Measurements from ENCODE around the gene PTPRC. TPM values are rescaled to one million over a fixed set of nuclear protein-coding genes. Genes with fewer than 3 reads are reported as not detected.
"Not testable (repeated sequence)": the region's sequence is repeated elsewhere in the genome, so short reads cannot be mapped to it uniquely, and the experiment has no call there.

Gene PTPRC
- total RNA-seq: 100 to 1,000 TPM; 689 to 714 TPM

- DNase-seq: no peak
- Mint-ChIP-seq H3K9me3 (no peaks in the 10 kb centered on the region), H3K4me1 (ENCODE audit: low read depth) (peaks cover 54% of the 10 kb centered on the region), H3K4me3 (peak within 1 kb of the TSS; percentile 92), H3K36me3 (ENCODE audit: low read depth) (peaks cover 55% of the 10 kb centered on the region), H3K27me3 (ENCODE audit: low read depth) (no peaks in the 10 kb centered on the region), H3K27ac (peak within 1 kb of the TSS; percentile 100)
- CTCF ChIA-PET: interaction anchor here (0.7 to 1.0 kb wide), 2 partner anchors 35 to 47 kb away, joined by 3 read pairs; no protein-coding TSS in a partner anchor
- intact Hi-C loops (cut with micrococcal nuclease): no loop called here
Observed at GRCh38 chr1:198638894-198639635, at the start of gene PTPRC. Gene PTPRC, plus strand, starts transcription at chr1:198639040. Its CDS starts 229 bp downstream, at chr1:198639269.

- Mint-ChIP-seq H3K27ac (no peak overlapping the region), H3K27me3 (ENCODE audit: low read depth) (no peaks in the 10 kb centered on the region), H3K9me3 (peaks cover 26% of the 10 kb centered on the region), H3K4me1 (ENCODE audit: low read depth) (peaks cover 23% of the 10 kb centered on the region), H3K36me3 (ENCODE audit: low read depth) (peaks cover 16% of the 10 kb centered on the region), H3K4me3 (no peak overlapping the region)
- intact Hi-C loops (cut with micrococcal nuclease): no loop called here
- DNase-seq: no peak
- CTCF ChIA-PET: no interaction called here
Observed at GRCh38 chr1:198590454-198590853, 48.4 kb upstream of the PTPRC start.

GRCh38 chr1:198595765-198596164 lies 43.1 kb upstream of the PTPRC start:
- Mint-ChIP-seq H3K27ac (no peak overlapping the region), H3K4me3 (no peak overlapping the region), H3K36me3 (ENCODE audit: low read depth) (peaks cover 9% of the 10 kb centered on the region), H3K27me3 (ENCODE audit: low read depth) (no peaks in the 10 kb centered on the region), H3K9me3 (peaks cover 6% of the 10 kb centered on the region), H3K4me1 (ENCODE audit: low read depth) (peaks cover 61% of the 10 kb centered on the region)
- intact Hi-C loops (cut with micrococcal nuclease): no loop called here
- CTCF ChIA-PET: interaction anchor here (0.7 to 1.4 kb wide), 2 partner anchors 20 to 64 kb away, joined by 4 to 7 read pairs; no protein-coding TSS in a partner anchor
- no peak for DNase-seq

- intact Hi-C loops (cut with micrococcal nuclease): no loop called here
- CTCF ChIA-PET: interaction anchor here (0.6 to 1.4 kb wide), 4 partner anchors 21 to 153 kb away, joined by 3 to 4 read pairs (median 3); no protein-coding TSS in a partner anchor
- peaks cover 82% of the 10 kb centered on the region for H3K4me1 Mint-ChIP-seq (ENCODE audit: low read depth)
- peaks cover 17% of the 10 kb centered on the region for H3K36me3 Mint-ChIP-seq (ENCODE audit: low read depth)
- H3K4me3 Mint-ChIP-seq: peak overlapping the region; percentile 71
- H3K27ac Mint-ChIP-seq: peak overlapping the region; percentile 88
- no peak for DNase-seq
- H3K27me3 Mint-ChIP-seq (ENCODE audit: low read depth): no peaks in the 10 kb centered on the region
- peaks cover 4% of the 10 kb centered on the region for H3K9me3 Mint-ChIP-seq
Observed at GRCh38 chr1:198597690-198598430, 41.0 kb upstream of the PTPRC start.

- Mint-ChIP-seq H3K36me3 (ENCODE audit: low read depth) (peaks cover 17% of the 10 kb centered on the region), H3K9me3 (peaks cover 4% of the 10 kb centered on the region), H3K4me1 (ENCODE audit: low read depth) (peaks cover 85% of the 10 kb centered on the region), H3K27ac (peak overlapping the region; percentile 88), H3K4me3 (peak overlapping the region; percentile 71), H3K27me3 (ENCODE audit: low read depth) (no peaks in the 10 kb centered on the region)
- intact Hi-C loops (cut with micrococcal nuclease): no loop called here
- peak; percentile 63 for DNase-seq
- CTCF ChIA-PET: interaction anchor here (1.3 to 1.4 kb wide), 2 partner anchors 21 to 22 kb away, joined by 3 to 4 read pairs; no protein-coding TSS in a partner anchor
Observed at GRCh38 chr1:198598796-198599321, 40.0 kb upstream of the PTPRC start.

- Mint-ChIP-seq H3K9me3 (peaks cover 4% of the 10 kb centered on the region), H3K4me1 (ENCODE audit: low read depth) (peaks cover 89% of the 10 kb centered on the region), H3K36me3 (ENCODE audit: low read depth) (peaks cover 17% of the 10 kb centered on the region), H3K27ac (peak overlapping the region; percentile 88), H3K27me3 (ENCODE audit: low read depth) (no peaks in the 10 kb centered on the region), H3K4me3 (no peak overlapping the region)
- DNase-seq: no peak
- intact Hi-C loops (cut with micrococcal nuclease): loop anchor here (5.0 to 10.0 kb wide), 3 partner anchors 57 to 1555 kb away; partner anchors contain the start of gene ATP6V1G3
- CTCF ChIA-PET: no interaction called here
Observed at GRCh38 chr1:198599749-198600148, 39.1 kb upstream of the PTPRC start.

- no peaks in the 10 kb centered on the region for H3K27me3 Mint-ChIP-seq (ENCODE audit: low read depth)
Observed at GRCh38 chr1:198600906-198601305, 37.9 kb upstream of the PTPRC start.

GRCh38 chr1:198601310-198601709 lies 37.5 kb upstream of the PTPRC start:
- H3K4me3 Mint-ChIP-seq: peak overlapping the region; percentile 38
- H3K9me3 Mint-ChIP-seq; DNase-seq; H3K27me3 Mint-ChIP-seq (ENCODE audit: low read depth); CTCF ChIA-PET: not testable (repeated sequence)
- peaks cover 17% of the 10 kb centered on the region for H3K36me3 Mint-ChIP-seq (ENCODE audit: low read depth)
- intact Hi-C loops (cut with micrococcal nuclease): loop anchor here (5.0 to 10.0 kb wide), 3 partner anchors 59 to 1553 kb away; partner anchors contain the start of gene ATP6V1G3
- peaks cover 87% of the 10 kb centered on the region for H3K4me1 Mint-ChIP-seq (ENCODE audit: low read depth)
- H3K27ac Mint-ChIP-seq: peak overlapping the region; percentile 85

More at GRCh38 chr1:198600906-198601305, 37.9 kb upstream of the PTPRC start:
- no peak for DNase-seq
- no peak overlapping the region for H3K4me3 Mint-ChIP-seq
- CTCF ChIA-PET: no interaction called here
- peak overlapping the region; percentile 85 for H3K27ac Mint-ChIP-seq
- peaks cover 87% of the 10 kb centered on the region for H3K4me1 Mint-ChIP-seq (ENCODE audit: low read depth)
- peaks cover 4% of the 10 kb centered on the region for H3K9me3 Mint-ChIP-seq
- peaks cover 17% of the 10 kb centered on the region for H3K36me3 Mint-ChIP-seq (ENCODE audit: low read depth)
- intact Hi-C loops (cut with micrococcal nuclease): loop anchor here (5.0 to 10.0 kb wide), 3 partner anchors 59 to 1554 kb away; partner anchors contain the start of gene ATP6V1G3

GRCh38 chr1:198601936-198602889 lies 36.6 kb upstream of the PTPRC start:
- Mint-ChIP-seq H3K36me3 (ENCODE audit: low read depth) (peaks cover 17% of the 10 kb centered on the region), H3K4me3 (peak overlapping the region; percentile 51), H3K9me3 (peaks cover 4% of the 10 kb centered on the region), H3K4me1 (ENCODE audit: low read depth) (peaks cover 87% of the 10 kb centered on the region), H3K27ac (peak overlapping the region; percentile 85), H3K27me3 (ENCODE audit: low read depth) (no peaks in the 10 kb centered on the region)
- CTCF ChIA-PET: interaction anchor here (0.7 to 1.5 kb wide), 5 partner anchors 17 to 119 kb away, joined by 3 to 5 read pairs (median 4); no protein-coding TSS in a partner anchor
- intact Hi-C loops (cut with micrococcal nuclease): loop anchor here (1.0 to 10.0 kb wide), 15 partner anchors 17 to 1553 kb away; partner anchors contain the start of gene ATP6V1G3
- DNase-seq: peak; percentile 87

GRCh38 chr1:198604975-198605374 lies 33.9 kb upstream of the PTPRC start:
- DNase-seq: no peak
- Mint-ChIP-seq H3K9me3 (peaks cover 4% of the 10 kb centered on the region), H3K27ac (no peak overlapping the region), H3K27me3 (ENCODE audit: low read depth) (no peaks in the 10 kb centered on the region), H3K4me1 (ENCODE audit: low read depth) (peaks cover 80% of the 10 kb centered on the region), H3K36me3 (ENCODE audit: low read depth) (peaks cover 17% of the 10 kb centered on the region), H3K4me3 (no peak overlapping the region)
- CTCF ChIA-PET: no interaction called here
- intact Hi-C loops (cut with micrococcal nuclease): loop anchor here (5.0 to 10.0 kb wide), 3 partner anchors 63 to 1550 kb away; partner anchors contain the start of gene ATP6V1G3

- Mint-ChIP-seq H3K27ac (no peak overlapping the region), H3K4me1 (ENCODE audit: low read depth) (peaks cover 77% of the 10 kb centered on the region), H3K4me3 (no peak overlapping the region), H3K27me3 (ENCODE audit: low read depth) (no peaks in the 10 kb centered on the region), H3K36me3 (ENCODE audit: low read depth) (peaks cover 12% of the 10 kb centered on the region), H3K9me3 (peaks cover 4% of the 10 kb centered on the region)
- intact Hi-C loops (cut with micrococcal nuclease): loop anchor here (10.0 kb wide), 2 partner anchors 509 to 1549 kb away; no protein-coding TSS in a partner anchor
- peak; percentile 55 for DNase-seq
- CTCF ChIA-PET: interaction anchor here (0.8 to 1.9 kb wide), 3 partner anchors 9 to 95 kb away, joined by 4 to 18 read pairs (median 5); no protein-coding TSS in a partner anchor
Observed at GRCh38 chr1:198605406-198605805, 33.4 kb upstream of the PTPRC start.
